Inflammatory macrophage (primary cell): ENCODE measurements around the gene CDIP1.

ENCODE experiments used
- DNase-seq, 2 donors: peaks; one replicate each; pipeline ENCODE4 v3.0.0-alpha.2; 2020 to 2022

The CDIP1 gene

GRCh38 chr16:4537376-4538343 lies 913 bp downstream of the CDIP1 start:
- DNase-seq: peak in 1 of 2 donors; percentile 10

GRCh38 chr16:4536391-4537106 lies 2.0 kb downstream of the CDIP1 start:
- no peak for DNase-seq

- DNase-seq: peak in 1 of 2 donors; percentile 13
Observed at GRCh38 chr16:4535627-4536108, 2.9 kb downstream of the CDIP1 start.

GRCh38 chr16:4534151-4534790 lies 4.3 kb downstream of the CDIP1 start:
- DNase-seq: no peak

- DNase-seq: no peak
Observed at GRCh38 chr16:4533490-4533889, 5.1 kb downstream of the CDIP1 start.

GRCh38 chr16:4532238-4532637 lies 6.3 kb downstream of the CDIP1 start:
- DNase-seq: no peak

- no peak for DNase-seq
Observed at GRCh38 chr16:4531811-4532210, 6.8 kb downstream of the CDIP1 start.

- no peak for DNase-seq
Observed at GRCh38 chr16:4529085-4530060, 9.2 kb downstream of the CDIP1 start.

- DNase-seq: no peak
Observed at GRCh38 chr16:4525634-4526277, 12.8 kb downstream of the CDIP1 start.

GRCh38 chr16:4525069-4525468 lies 13.5 kb downstream of the CDIP1 start:
- DNase-seq: no peak

GRCh38 chr16:4524571-4524970 lies 14.0 kb downstream of the CDIP1 start:
- DNase-seq: no peak

GRCh38 chr16:4523686-4524085 lies 14.9 kb downstream of the CDIP1 start:
- no peak for DNase-seq

- no peak for DNase-seq
Observed at GRCh38 chr16:4522051-4522581, 16.5 kb downstream of the CDIP1 start.

GRCh38 chr16:4520913-4521312 lies 17.7 kb downstream of the CDIP1 start:
- DNase-seq: no peak

- DNase-seq: no peak
Observed at GRCh38 chr16:4519274-4520058, 19.1 kb downstream of the CDIP1 start.

- DNase-seq: peak in 1 of 2 donors; percentile 23
Observed at GRCh38 chr16:4517812-4518680, 20.5 kb downstream of the CDIP1 start.

GRCh38 chr16:4515611-4516233 lies 22.9 kb downstream of the CDIP1 start:
- DNase-seq: peak; percentile 88 to 92

- DNase-seq: no peak
Observed at GRCh38 chr16:4514606-4515005, 24.0 kb downstream of the CDIP1 start.

GRCh38 chr16:4513881-4514280 lies 24.7 kb downstream of the CDIP1 start:
- no peak for DNase-seq
